NT2/D1 (cell line): ENCODE results near the gene PIK3AP1.

Experiments
- DNase-seq: peaks from one replicate; pipeline ENCODE4 v3.0.0-alpha.2; 2011; ENCODE audit warnings: low read depth, low spot score
- H3K27me3 ChIP-seq: 2 replicates; pipeline ENCODE4 v1.6.0; 2011; ENCODE audit warnings: mild to moderate bottlenecking; ENCODE audit not compliant: insufficient read length, insufficient read depth
- H3K36me3 ChIP-seq: 2 replicates; pipeline ENCODE4 v1.6.1; 2011; ENCODE audit warnings: mild to moderate bottlenecking, low read length, mixed read lengths; ENCODE audit not compliant: insufficient read depth, insufficient read length
- H3K4me1 ChIP-seq: 2 replicates; pipeline ENCODE4 v1.5.1; 2011; ENCODE audit not compliant: insufficient read depth, insufficient read length
- H3K4me3 ChIP-seq: 2 replicates; pipeline ENCODE4 v1.5.1; 2011; ENCODE audit warnings: low read depth; ENCODE audit not compliant: insufficient read length
- H3K9ac ChIP-seq: 2 replicates; pipeline ENCODE4 v1.6.0; 2011; ENCODE audit warnings: low read depth; ENCODE audit not compliant: insufficient read length
- H3K9me3 ChIP-seq: 2 replicates; pipeline ENCODE4 v1.5.1; 2011; ENCODE audit warnings: mild to moderate bottlenecking, low read length; ENCODE audit not compliant: insufficient read depth
- SUZ12 ChIP-seq: IDR thresholded peaks from 2 replicates; pipeline ENCODE4 v1.6.1; 2011; ENCODE audit not compliant: insufficient read length, insufficient read depth; ENCODE audit errors: extremely low read depth
- YY1 ChIP-seq: IDR thresholded peaks from 2 replicates; pipeline ENCODE4 v1.6.1; 2011; ENCODE audit not compliant: insufficient read length, insufficient read depth
- ZNF274 ChIP-seq: IDR thresholded peaks from 2 replicates; pipeline ENCODE4 v1.6.1; 2011; ENCODE audit warnings: mild to moderate bottlenecking, low read depth, low read length

Gene PIK3AP1

GRCh38 chr10:96591946-96592345 lies 128.4 kb downstream of the PIK3AP1 start:
- no peak for TF ChIP-seq YY1
- no peak for TF ChIP-seq SUZ12
- TF ChIP-seq ZNF274, result no peak
- Histone ChIP-seq H3K27me3 (no peaks in the 10 kb centered on the region), H3K4me3 (no peak overlapping the region), H3K36me3 (no peaks in the 10 kb centered on the region), H3K4me1 (peaks cover 2% of the 10 kb centered on the region), H3K9ac (no peak overlapping the region), H3K9me3 (peaks cover 17% of the 10 kb centered on the region)
- no peak for DNase-seq

DNA sequence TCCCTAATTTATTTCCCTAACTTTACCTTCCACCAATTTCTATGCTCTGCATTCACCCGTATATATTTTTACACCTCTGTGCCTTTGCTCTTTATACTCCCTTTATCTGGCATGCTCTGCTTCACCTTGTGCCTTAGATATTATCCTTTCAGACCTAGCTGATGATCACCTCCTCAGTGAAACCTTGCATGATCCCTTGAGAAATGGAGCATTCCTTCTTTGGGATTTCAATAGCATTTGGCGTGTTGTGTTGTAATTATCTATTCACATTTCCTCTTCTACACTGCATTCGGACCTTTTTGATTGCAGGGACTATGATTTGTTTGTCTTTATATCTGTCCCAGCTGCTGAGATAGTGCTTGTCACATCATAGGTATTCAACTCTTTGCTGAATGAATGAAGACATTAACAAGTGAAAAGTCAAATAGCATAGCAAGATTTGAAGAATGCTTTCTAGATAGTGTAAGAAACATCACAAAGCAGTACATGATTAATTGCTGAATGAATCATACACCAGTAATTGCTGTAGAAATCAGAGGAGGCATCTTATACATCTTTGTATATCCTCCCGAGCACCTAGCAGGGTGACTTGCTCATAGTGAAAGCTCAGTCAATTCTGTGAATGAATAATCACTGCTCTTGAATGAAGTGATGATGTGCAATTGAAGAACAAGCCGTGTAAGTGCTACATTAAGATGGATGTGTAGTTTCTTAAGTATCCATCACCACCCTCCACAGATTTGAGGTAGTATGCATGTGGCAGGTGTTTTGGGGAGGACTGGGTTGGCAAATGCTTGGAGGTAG lies 131.5 kb downstream of the PIK3AP1 start:
- Histone ChIP-seq H3K36me3 (no peaks in the 10 kb centered on the region), H3K27me3 (no peaks in the 10 kb centered on the region), H3K4me3 (no peak overlapping the region), H3K9ac (no peak overlapping the region), H3K4me1 (peaks cover 2% of the 10 kb centered on the region), H3K9me3 (peaks cover 7% of the 10 kb centered on the region)
- TF ChIP-seq SUZ12 (no peak), YY1 (no peak), ZNF274 (no peak)
- DNase-seq, result no peak

DNA sequence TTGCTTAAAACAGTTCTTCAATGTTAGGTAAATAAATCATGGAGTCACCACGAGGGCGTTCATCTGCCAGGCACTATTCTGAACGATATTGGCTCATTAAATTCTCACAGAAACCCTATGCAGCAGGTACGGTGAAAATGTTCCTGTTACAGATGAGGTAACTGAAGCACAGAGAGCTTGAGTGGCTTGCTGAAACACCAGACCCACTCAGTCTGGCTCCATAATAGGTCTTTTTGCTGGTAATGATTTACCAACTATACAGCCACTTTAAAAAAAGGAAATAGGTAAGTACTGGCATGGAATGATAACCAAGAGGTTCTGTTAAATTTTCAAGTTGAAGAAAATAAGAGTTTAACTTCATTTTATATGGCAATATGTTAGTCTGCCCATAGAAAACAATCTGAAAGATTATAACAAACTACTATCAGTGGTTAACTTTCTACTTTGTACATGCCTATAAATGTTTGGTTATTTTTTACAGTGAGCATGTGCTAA lies 132.2 kb downstream of the PIK3AP1 start:
- DNase-seq, result no peak
- Histone ChIP-seq H3K9me3 (no peaks in the 10 kb centered on the region; the same call in none of the 2 replicates), H3K27me3 (no peaks in the 10 kb centered on the region), H3K4me1 (peaks cover 2% of the 10 kb centered on the region), H3K9ac (peak overlapping the region; percentile 47), H3K4me3 (no peak overlapping the region), H3K36me3 (peaks cover 3% of the 10 kb centered on the region)
- TF ChIP-seq SUZ12, result no peak
- no peak for TF ChIP-seq ZNF274
- TF ChIP-seq YY1, result no peak

GRCh38 chr10:96587264-96588059 lies 132.9 kb downstream of the PIK3AP1 start:
- TF ChIP-seq SUZ12 (no peak), YY1 (no peak), ZNF274 (no peak)
- H3K36me3 ChIP-seq, result peaks cover 3% of the 10 kb centered on the region
- H3K4me3 ChIP-seq, result peak overlapping the region; percentile 81
- no peaks in the 10 kb centered on the region for H3K9me3 ChIP-seq
- peak overlapping the region; percentile 93 for H3K9ac ChIP-seq
- peaks cover 2% of the 10 kb centered on the region for H3K4me1 ChIP-seq
- H3K27me3 ChIP-seq, result no peaks in the 10 kb centered on the region
- peak; percentile 20 for DNase-seq

- no peak for TF ChIP-seq YY1
- no peak for TF ChIP-seq ZNF274
- no peak for TF ChIP-seq SUZ12
- Histone ChIP-seq H3K4me3 (peak within 1 kb of the TSS; percentile 81), H3K9me3 (no peaks in the 10 kb centered on the region), H3K36me3 (peaks cover 3% of the 10 kb centered on the region), H3K9ac (peak within 1 kb of the TSS; percentile 93), H3K27me3 (no peaks in the 10 kb centered on the region), H3K4me1 (peaks cover 2% of the 10 kb centered on the region)
- peak; percentile 69 for DNase-seq
These were observed 133.7 kb downstream of the PIK3AP1 start, which contains the start of gene TM9SF3 for GRCh38 chr10:96586419-96587263. TM9SF3 (minus strand) TSS chr10:96587012; CDS start chr10:96586835, 177 bp downstream.

- no peak for TF ChIP-seq ZNF274
- H3K27me3 ChIP-seq, result no peaks in the 10 kb centered on the region
- no peak for DNase-seq
These were observed 134.4 kb downstream of the PIK3AP1 start for GRCh38 chr10:96585736-96586418.

More at GRCh38 chr10:96585736-96586418, 134.4 kb downstream of the PIK3AP1 start:
- Histone ChIP-seq H3K9me3 (no peaks in the 10 kb centered on the region), H3K9ac (peak overlapping the region; percentile 93), H3K4me1 (peaks cover 2% of the 10 kb centered on the region), H3K4me3 (peak overlapping the region; percentile 81), H3K36me3 (peaks cover 3% of the 10 kb centered on the region)
